ENCODE results near the gene TNIK.

GRCh38 chr3:171122240-171122639 lies 338.0 kb downstream of the TNIK start:
- TF ChIP-seq POLR2A (IDR thresholded peaks at IDR 0.05; ENCODE audit: insufficient read depth in 1 of 2, low read depth in 2 of 2, low read length in 2 of 2) (no peak), NPAS2 (CRISPR knock-in tag; IDR thresholded peaks at IDR 0.05; ENCODE audit: borderline replicate concordance) (no peak), NFRKB (IDR thresholded peaks at IDR 0.05) (no peak), ZZZ3 (CRISPR knock-in tag; IDR thresholded peaks at IDR 0.05; ENCODE audit: borderline replicate concordance) (no peak), ZNF24 (IDR thresholded peaks at IDR 0.05) (no peak), ZNF12 (CRISPR knock-in tag; IDR thresholded peaks at IDR 0.05) (no peak), ATF3 (CRISPR knock-in tag; IDR thresholded peaks at IDR 0.05) (no peak), YY1 (IDR thresholded peaks at IDR 0.05; ENCODE audit: insufficient read depth, insufficient replicate concordance, low read depth, low read length) (no peak), TBP (CRISPR knock-in tag; IDR thresholded peaks at IDR 0.05) (no peak), SALL2 (CRISPR knock-in tag; IDR thresholded peaks at IDR 0.05) (no peak), POLR2G (IDR thresholded peaks at IDR 0.05; ENCODE audit: low read depth, low read length) (no peak)
- TF ChIP-seq, protein P1, sequence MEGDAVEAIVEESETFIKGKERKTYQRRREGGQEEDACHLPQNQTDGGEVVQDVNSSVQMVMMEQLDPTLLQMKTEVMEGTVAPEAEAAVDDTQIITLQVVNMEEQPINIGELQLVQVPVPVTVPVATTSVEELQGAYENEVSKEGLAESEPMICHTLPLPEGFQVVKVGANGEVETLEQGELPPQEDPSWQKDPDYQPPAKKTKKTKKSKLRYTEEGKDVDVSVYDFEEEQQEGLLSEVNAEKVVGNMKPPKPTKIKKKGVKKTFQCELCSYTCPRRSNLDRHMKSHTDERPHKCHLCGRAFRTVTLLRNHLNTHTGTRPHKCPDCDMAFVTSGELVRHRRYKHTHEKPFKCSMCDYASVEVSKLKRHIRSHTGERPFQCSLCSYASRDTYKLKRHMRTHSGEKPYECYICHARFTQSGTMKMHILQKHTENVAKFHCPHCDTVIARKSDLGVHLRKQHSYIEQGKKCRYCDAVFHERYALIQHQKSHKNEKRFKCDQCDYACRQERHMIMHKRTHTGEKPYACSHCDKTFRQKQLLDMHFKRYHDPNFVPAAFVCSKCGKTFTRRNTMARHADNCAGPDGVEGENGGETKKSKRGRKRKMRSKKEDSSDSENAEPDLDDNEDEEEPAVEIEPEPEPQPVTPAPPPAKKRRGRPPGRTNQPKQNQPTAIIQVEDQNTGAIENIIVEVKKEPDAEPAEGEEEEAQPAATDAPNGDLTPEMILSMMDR (CRISPR knock-in tag; IDR thresholded peaks at IDR 0.05): no peak

Measured in HepG2 (cell line).